OCI-LY1 (cell line): ENCODE measurements around the gene DEGS2.
A peak's percentile ranks its signal among the peaks of the same experiment; 100 is the strongest.

Source experiments
- H2AFZ ChIP-seq: fragments of 200-600 bp; sonication (generic), shearing (Covaris generic); 2 replicates; pipeline ENCODE4 v1.6.0; 2014; ENCODE audit warnings: antibody characterized with exemption, mild to moderate bottlenecking, low read length
- H3F3A ChIP-seq: fragments of 200-600 bp; sonication (generic), shearing (Covaris generic); 2 replicates; pipeline ENCODE4 v1.6.0; 2014; ENCODE audit warnings: mild to moderate bottlenecking, antibody characterized with exemption, low read length, moderate library complexity; ENCODE audit not compliant: insufficient read depth
- H3K27ac ChIP-seq: fragments of 200-600 bp; sonication (generic); 2 replicates; pipeline ENCODE4 v1.5.1; 2014; ENCODE audit warnings: low read length, mixed run types, mild to moderate bottlenecking, low read depth; ENCODE audit not compliant: poor library complexity, severe bottlenecking
- H3K27me3 ChIP-seq: fragments of 200-600 bp; sonication (generic); 2 replicates; pipeline ENCODE4 v1.6.0; 2014; ENCODE audit warnings: antibody characterized with exemption, mild to moderate bottlenecking, low read length, moderate library complexity; ENCODE audit not compliant: insufficient read depth
- H3K36me3 ChIP-seq: fragments of 200-600 bp; sonication (generic); 2 replicates; pipeline ENCODE4 v1.6.1; 2014; ENCODE audit warnings: mild to moderate bottlenecking, antibody characterized with exemption, low read length, moderate library complexity, mixed read lengths; ENCODE audit not compliant: insufficient read depth
- H3K4me1 ChIP-seq: fragments of 200-600 bp; sonication (generic); 2 replicates; pipeline ENCODE4 v1.5.1; 2014; ENCODE audit warnings: mild to moderate bottlenecking, low read length, moderate library complexity; ENCODE audit not compliant: insufficient read depth, severe bottlenecking
- H3K4me2 ChIP-seq: fragments of 200-600 bp; sonication (generic), shearing (Covaris generic); 2 replicates; pipeline ENCODE4 v1.6.1; 2014; ENCODE audit warnings: low read length
- H3K4me3 ChIP-seq: fragments of 200-600 bp; sonication (generic); 2 replicates; pipeline ENCODE4 v1.5.1; 2014; ENCODE audit warnings: low read length, low read depth, mild to moderate bottlenecking, mixed read lengths; ENCODE audit not compliant: poor library complexity, severe bottlenecking
- H3K79me2 ChIP-seq: fragments of 200-600 bp; shearing (Covaris generic); 2 replicates; pipeline ENCODE4 v1.6.1; 2016; ENCODE audit warnings: mixed run types, low read length, mixed read lengths; ENCODE audit not compliant: insufficient read depth
- H3K9ac ChIP-seq: fragments of 200-600 bp; sonication (generic), shearing (Covaris generic); 2 replicates; pipeline ENCODE4 v1.6.1; 2014; ENCODE audit warnings: mild to moderate bottlenecking, low read length, mixed read lengths
- H3K9me2 ChIP-seq: fragments of 200-600 bp; sonication (generic), shearing (Covaris generic); 2 replicates; pipeline ENCODE4 v1.6.1; 2014; ENCODE audit warnings: low read depth, mild to moderate bottlenecking, low read length, mixed read lengths
- H3K9me3 ChIP-seq: fragments of 200-600 bp; shearing (Covaris generic); 2 replicates; pipeline ENCODE4 v1.6.1; 2014; ENCODE audit warnings: low read length, mixed read lengths
- H4K20me1 ChIP-seq: fragments of 200-600 bp; sonication (generic), shearing (Covaris generic); 2 replicates; pipeline ENCODE4 v1.6.0; 2016; ENCODE audit warnings: mild to moderate bottlenecking, low read length; ENCODE audit not compliant: insufficient read depth
- CTCF ChIP-seq: fragments of 200-600 bp; sonication (generic), shearing (Covaris generic); IDR thresholded peaks from 2 replicates; pipeline ENCODE4 v1.5.1; 2017; ENCODE audit warnings: mild to moderate bottlenecking, antibody characterized with exemption, low read length, moderate library complexity, mixed read lengths
- EZH2 ChIP-seq: fragments of 200-600 bp; sonication (generic), shearing (Covaris generic); IDR thresholded peaks from 2 replicates; pipeline ENCODE4 v1.8.0; 2017; ENCODE audit warnings: borderline replicate concordance, mixed run types, mild to moderate bottlenecking, antibody characterized with exemption, low read length, moderate library complexity, mixed read lengths

DEGS2 gene

DNA sequence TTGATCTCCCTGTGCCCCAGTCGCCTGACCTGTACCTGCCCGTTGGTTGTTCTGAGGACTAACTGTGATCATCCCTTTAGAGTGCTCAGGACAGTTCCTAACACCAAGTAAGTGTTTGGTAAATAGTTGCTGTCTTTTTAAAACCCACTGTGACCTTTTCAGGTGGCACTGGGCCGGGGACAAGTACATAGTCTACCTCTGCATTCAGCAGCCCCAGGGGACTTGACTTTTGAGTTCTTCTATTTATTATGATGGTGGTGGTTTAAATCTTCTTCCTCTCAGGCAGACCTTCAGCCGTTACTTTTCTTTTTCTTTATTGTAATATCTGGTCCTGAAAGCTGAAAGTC, 55.5 kb downstream of the DEGS2 start:
- H3K4me2 ChIP-seq, result no peak overlapping the region
- peaks cover 27% of the 10 kb centered on the region for H3K4me1 ChIP-seq
- no peak overlapping the region; the same call in 1 of the 2 replicates for H3K9ac ChIP-seq
- peaks cover 9% of the 10 kb centered on the region; the same call in 1 of the 2 replicates for H3K36me3 ChIP-seq
- TF ChIP-seq CTCF, result no peak
- no peaks in the 10 kb centered on the region for H3K9me3 ChIP-seq
- no peak overlapping the region for H2AFZ ChIP-seq
- H3K27ac ChIP-seq, result peak overlapping the region; percentile 24
- no peaks in the 10 kb centered on the region for H3K27me3 ChIP-seq
- H3K4me3 ChIP-seq, result no peak overlapping the region
- H3K79me2 ChIP-seq, result no peaks in the 10 kb centered on the region
- H3F3A ChIP-seq, result no peaks in the 10 kb centered on the region
- no peaks in the 10 kb centered on the region for H3K9me2 ChIP-seq
- H4K20me1 ChIP-seq, result no peaks in the 10 kb centered on the region

- Histone ChIP-seq H3K4me2 (no peak overlapping the region; the same call in 1 of the 2 replicates), H2AFZ (no peak overlapping the region), H4K20me1 (no peaks in the 10 kb centered on the region), H3F3A (no peaks in the 10 kb centered on the region), H3K9ac (no peak overlapping the region; the same call in 1 of the 2 replicates), H3K36me3 (peaks cover 12% of the 10 kb centered on the region; the same call in 1 of the 2 replicates), H3K27ac (peak overlapping the region; percentile 24), H3K4me1 (peaks cover 27% of the 10 kb centered on the region), H3K9me3 (no peaks in the 10 kb centered on the region), H3K79me2 (no peaks in the 10 kb centered on the region), H3K9me2 (no peaks in the 10 kb centered on the region), H3K27me3 (no peaks in the 10 kb centered on the region), H3K4me3 (no peak overlapping the region)
- no peak for TF ChIP-seq CTCF
Measured at GRCh38 chr14:100103250-100104005, 56.0 kb downstream of the DEGS2 start.

GRCh38 chr14:100102156-100102785, 57.2 kb downstream of the DEGS2 start:
- peaks cover 23% of the 10 kb centered on the region for H3K36me3 ChIP-seq
- no peak overlapping the region for H3K27ac ChIP-seq
- H3K4me3 ChIP-seq, result no peak overlapping the region
- no peaks in the 10 kb centered on the region for H3K9me3 ChIP-seq
- no peaks in the 10 kb centered on the region for H3K79me2 ChIP-seq
- no peak overlapping the region for H3K9ac ChIP-seq
- TF ChIP-seq EZH2, result no peak
- TF ChIP-seq CTCF, result no peak
- H3K4me2 ChIP-seq, result no peak overlapping the region; the same call in 1 of the 2 replicates
- H3K27me3 ChIP-seq, result no peaks in the 10 kb centered on the region
- no peaks in the 10 kb centered on the region for H3K9me2 ChIP-seq
- no peak overlapping the region for H2AFZ ChIP-seq
- peaks cover 27% of the 10 kb centered on the region for H3K4me1 ChIP-seq
- no peaks in the 10 kb centered on the region for H4K20me1 ChIP-seq
- H3F3A ChIP-seq, result no peaks in the 10 kb centered on the region
